Measurements from ENCODE around the gene PIK3R3.

The PIK3R3 gene

GRCh38 chr1:46113948-46114347 lies 18.5 kb downstream of the PIK3R3 start:
- Histone ChIP-seq H3K9me2 (replicated peaks; ENCODE audit: low read depth, low read length) (no peaks in the 10 kb centered on the region), H3K9me3 (ENCODE audit: insufficient read depth, low read depth, low read length) (no peaks in the 10 kb centered on the region), H4K20me1 (ENCODE audit: insufficient read depth, low read length, poor library complexity, severe bottlenecking) (peaks cover 94% of the 10 kb centered on the region), H2AFZ (ENCODE audit: low read length) (no peak overlapping the region), H3K27me3 (ENCODE audit: insufficient read depth, low read length, poor library complexity, severe bottlenecking) (no peaks in the 10 kb centered on the region), H3K9ac (ENCODE audit: low read depth, low read length, poor library complexity, severe bottlenecking) (no peak overlapping the region), H3K79me2 (ENCODE audit: insufficient read depth, low read length) (peaks cover 100% of the 10 kb centered on the region), H3K4me1 (ENCODE audit: insufficient read depth, low read length, poor library complexity, severe bottlenecking) (peaks cover 11% of the 10 kb centered on the region), H3K36me3 (ENCODE audit: insufficient read depth, low read length) (no peaks in the 10 kb centered on the region; the same call in 1 of the 2 replicates), H3K4me3 (ENCODE audit: low read length, poor library complexity, severe bottlenecking) (no peak overlapping the region), H3K4me2 (ENCODE audit: low read depth, low read length, poor library complexity, severe bottlenecking) (no peak overlapping the region), H3F3A (ENCODE audit: low read depth) (no peaks in the 10 kb centered on the region)
- TF ChIP-seq EZH2phosphoT487 (IDR thresholded peaks at IDR 0.05; ENCODE audit: borderline replicate concordance) (no peak), CTCF (conservative IDR thresholded peaks at IDR 0.05; ENCODE audit: low read length) (no peak)

GRCh38 chr1:46112108-46112507 lies 20.3 kb downstream of the PIK3R3 start:
- Histone ChIP-seq H3K9me2 (replicated peaks; ENCODE audit: low read depth, low read length) (no peaks in the 10 kb centered on the region), H3K79me2 (ENCODE audit: insufficient read depth, low read length) (peaks cover 99% of the 10 kb centered on the region), H3K36me3 (ENCODE audit: insufficient read depth, low read length) (peaks cover 5% of the 10 kb centered on the region; the same call in 1 of the 2 replicates), H3K4me3 (ENCODE audit: low read length, poor library complexity, severe bottlenecking) (no peak overlapping the region), H3K4me2 (ENCODE audit: low read depth, low read length, poor library complexity, severe bottlenecking) (no peak overlapping the region), H3K27me3 (ENCODE audit: insufficient read depth, low read length, poor library complexity, severe bottlenecking) (no peaks in the 10 kb centered on the region), H3F3A (ENCODE audit: low read depth) (no peaks in the 10 kb centered on the region), H4K20me1 (ENCODE audit: insufficient read depth, low read length, poor library complexity, severe bottlenecking) (peaks cover 93% of the 10 kb centered on the region), H2AFZ (ENCODE audit: low read length) (no peak overlapping the region), H3K9me3 (ENCODE audit: insufficient read depth, low read depth, low read length) (no peaks in the 10 kb centered on the region), H3K9ac (ENCODE audit: low read depth, low read length, poor library complexity, severe bottlenecking) (no peak overlapping the region), H3K4me1 (ENCODE audit: insufficient read depth, low read length, poor library complexity, severe bottlenecking) (peaks cover 11% of the 10 kb centered on the region)
- TF ChIP-seq EZH2phosphoT487 (IDR thresholded peaks at IDR 0.05; ENCODE audit: borderline replicate concordance) (no peak), CTCF (conservative IDR thresholded peaks at IDR 0.05; ENCODE audit: low read length) (no peak)

GRCh38 chr1:46110521-46110920 lies 21.9 kb downstream of the PIK3R3 start:
- Histone ChIP-seq H3K9me3 (ENCODE audit: insufficient read depth, low read depth, low read length) (no peaks in the 10 kb centered on the region), H4K20me1 (ENCODE audit: insufficient read depth, low read length, poor library complexity, severe bottlenecking) (peaks cover 88% of the 10 kb centered on the region), H3K36me3 (ENCODE audit: insufficient read depth, low read length) (peaks cover 9% of the 10 kb centered on the region; the same call in 1 of the 2 replicates), H3K4me2 (ENCODE audit: low read depth, low read length, poor library complexity, severe bottlenecking) (no peak overlapping the region), H3K9me2 (replicated peaks; ENCODE audit: low read depth, low read length) (no peaks in the 10 kb centered on the region), H3K4me3 (ENCODE audit: low read length, poor library complexity, severe bottlenecking) (no peak overlapping the region), H3K9ac (ENCODE audit: low read depth, low read length, poor library complexity, severe bottlenecking) (no peak overlapping the region), H3F3A (ENCODE audit: low read depth) (no peaks in the 10 kb centered on the region), H2AFZ (ENCODE audit: low read length) (no peak overlapping the region), H3K79me2 (ENCODE audit: insufficient read depth, low read length) (peaks cover 99% of the 10 kb centered on the region), H3K4me1 (ENCODE audit: insufficient read depth, low read length, poor library complexity, severe bottlenecking) (peaks cover 8% of the 10 kb centered on the region), H3K27me3 (ENCODE audit: insufficient read depth, low read length, poor library complexity, severe bottlenecking) (no peaks in the 10 kb centered on the region)
- TF ChIP-seq EZH2phosphoT487 (IDR thresholded peaks at IDR 0.05; ENCODE audit: borderline replicate concordance) = no peak
- TF ChIP-seq CTCF (conservative IDR thresholded peaks at IDR 0.05; ENCODE audit: low read length) = no peak

Data from Loucy (cell line).